MM.1S (cell line): Measurements from ENCODE around the gene KIAA1328.

ENCODE experiments used
- DNase-seq: peaks from one replicate; pipeline ENCODE4 v3.0.0-alpha.2; 2015
- H2AFZ ChIP-seq: fragments of 300-600 bp; sonication (generic); 2 replicates; pipeline ENCODE4 v1.6.0; 2016; ENCODE audit warnings: antibody characterized with exemption, low read length
- H3F3A ChIP-seq: fragments of 300-600 bp; sonication (generic); 2 replicates; pipeline ENCODE4 v1.6.1; 2016; ENCODE audit warnings: mild to moderate bottlenecking, antibody characterized with exemption, low read length, moderate library complexity, mixed read lengths; ENCODE audit not compliant: insufficient read depth
- H3K27ac ChIP-seq: fragments of 300-600 bp; sonication (generic); 2 replicates; pipeline ENCODE4 v1.5.1; 2016; ENCODE audit warnings: mild to moderate bottlenecking, low read length
- H3K27me3 ChIP-seq: fragments of 300-600 bp; sonication (generic); replicated peaks from 2 replicates; pipeline ENCODE4 v1.6.0; 2016; ENCODE audit warnings: low read length; ENCODE audit not compliant: insufficient read depth
- H3K36me3 ChIP-seq: fragments of 300-600 bp; sonication (generic); replicated peaks from 2 replicates; pipeline ENCODE4 v1.6.1; 2016; ENCODE audit warnings: mild to moderate bottlenecking, low read length, mixed read lengths; ENCODE audit not compliant: insufficient read depth
- H3K4me1 ChIP-seq: fragments of 300-600 bp; sonication (generic); 2 replicates; pipeline ENCODE4 v1.6.1; 2016; ENCODE audit warnings: low read length, mixed read lengths
- H3K4me2 ChIP-seq: fragments of 300-600 bp; sonication (generic); 2 replicates; pipeline ENCODE4 v1.6.0; 2016; ENCODE audit warnings: low read depth, low read length
- H3K4me3 ChIP-seq: fragments of 300-600 bp; sonication (generic); 2 replicates; pipeline ENCODE4 v1.5.1; 2016; ENCODE audit warnings: low read length, mixed read lengths
- H3K79me2 ChIP-seq: fragments of 300-600 bp; sonication (generic); 2 replicates; pipeline ENCODE4 v1.6.1; 2016; ENCODE audit warnings: mixed run types, low read length, mixed read lengths
- H3K9ac ChIP-seq: fragments of 300-600 bp; sonication (generic); 2 replicates; pipeline ENCODE4 v1.6.1; 2016; ENCODE audit warnings: low read length, mixed read lengths
- H3K9me2 ChIP-seq: fragments of 300-600 bp; sonication (generic); replicated peaks from 2 replicates; pipeline ENCODE4 v1.6.1; 2016; ENCODE audit warnings: mild to moderate bottlenecking, low read length, mixed read lengths; ENCODE audit not compliant: insufficient read depth
- H3K9me3 ChIP-seq: fragments of 300-600 bp; sonication (generic); replicated peaks from 2 replicates; pipeline ENCODE4 v1.6.1; 2016; ENCODE audit warnings: mild to moderate bottlenecking, low read length, mixed read lengths; ENCODE audit not compliant: insufficient read depth
- H4K20me1 ChIP-seq: fragments of 300-600 bp; sonication (generic); 2 replicates; pipeline ENCODE4 v1.6.1; 2016; ENCODE audit warnings: mild to moderate bottlenecking, low read length, moderate library complexity, mixed read lengths; ENCODE audit not compliant: insufficient read depth
- CTCF ChIP-seq: fragments of 300-600 bp; sonication (generic); IDR thresholded peaks from 2 replicates; pipeline ENCODE4 v1.5.1; 2016; ENCODE audit warnings: antibody characterized with exemption, low read length, mixed read lengths
- EZH2 ChIP-seq: fragments of 300-600 bp; sonication (generic); optimal IDR thresholded peaks from 2 replicates; pipeline ENCODE3; 2017; ENCODE audit warnings: low read depth, mild to moderate bottlenecking, antibody characterized with exemption, low read length, mixed read lengths
- EZH2phosphoT487 ChIP-seq: fragments of 300-600 bp; sonication (generic); IDR thresholded peaks from 2 replicates; pipeline ENCODE4 v1.6.1; 2018; ENCODE audit warnings: antibody characterized with exemption, low read length

Gene KIAA1328

DNA sequence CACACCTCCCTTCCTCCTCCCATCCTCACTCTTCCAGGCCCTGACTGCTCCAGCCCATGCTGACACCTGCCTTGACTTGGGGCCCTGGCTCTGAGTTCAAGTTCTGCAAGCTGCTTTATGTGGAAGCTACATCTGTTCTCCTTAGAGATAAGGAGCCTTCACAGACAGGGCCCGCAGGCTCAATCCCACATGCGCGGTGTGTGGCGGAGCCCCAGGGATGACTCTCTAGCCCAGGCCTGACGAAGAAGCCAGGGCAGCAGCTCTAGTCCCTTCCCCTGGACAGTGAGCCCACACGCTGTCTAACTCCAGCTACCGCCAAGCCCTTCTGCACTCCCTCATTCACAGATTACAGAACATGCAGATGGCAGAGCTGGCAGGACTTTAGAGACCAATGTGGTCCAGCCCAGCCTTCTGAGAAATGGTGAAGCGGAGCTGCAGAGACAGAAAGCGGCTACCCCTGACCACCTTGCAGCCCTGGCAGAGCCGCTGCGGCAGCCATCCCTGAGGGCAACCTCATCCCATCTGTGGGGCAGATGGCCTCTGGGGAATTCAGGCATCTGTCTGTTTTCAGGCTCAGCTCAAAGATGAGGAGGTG, 432.4 kb downstream of the KIAA1328 start:
- Histone ChIP-seq H3K4me2 (no peak overlapping the region), H3K79me2 (no peaks in the 10 kb centered on the region), H3K36me3 (no peaks in the 10 kb centered on the region), H2AFZ (no peak overlapping the region), H3K9ac (no peak overlapping the region), H3K4me3 (no peak overlapping the region), H3F3A (no peaks in the 10 kb centered on the region), H3K27ac (no peak overlapping the region), H4K20me1 (no peaks in the 10 kb centered on the region), H3K27me3 (no peaks in the 10 kb centered on the region; the same call in 1 of the 2 replicates), H3K9me2 (no peaks in the 10 kb centered on the region), H3K4me1 (no peaks in the 10 kb centered on the region), H3K9me3 (no peaks in the 10 kb centered on the region)
- no peak for DNase-seq
- TF ChIP-seq CTCF (no peak), EZH2phosphoT487 (no peak), EZH2 (no peak)

DNA sequence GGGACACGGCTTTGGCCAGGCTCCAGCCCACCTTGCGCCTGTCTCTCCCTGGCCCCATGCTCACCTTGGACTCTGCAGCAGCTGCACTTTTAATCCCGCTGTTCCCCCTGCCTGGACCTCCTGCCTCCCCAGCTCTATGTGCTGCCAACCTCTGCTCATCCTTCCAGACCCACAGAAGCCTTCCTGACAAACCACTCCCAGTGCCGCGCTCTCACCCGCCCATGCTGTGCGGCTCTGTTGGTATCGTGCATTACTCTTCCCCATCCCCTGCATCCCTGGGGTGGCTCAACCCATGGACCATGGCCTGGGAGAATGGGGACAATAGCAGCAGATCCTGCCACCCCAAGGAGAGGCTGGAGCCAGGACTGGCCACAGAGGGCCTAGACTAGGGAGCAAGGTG, 433.1 kb downstream of the KIAA1328 start:
- Histone ChIP-seq H3K9me2 (no peaks in the 10 kb centered on the region), H4K20me1 (no peaks in the 10 kb centered on the region), H3K27ac (no peak overlapping the region), H3K9me3 (no peaks in the 10 kb centered on the region), H3K4me1 (no peaks in the 10 kb centered on the region), H3K79me2 (no peaks in the 10 kb centered on the region), H3F3A (no peaks in the 10 kb centered on the region), H3K4me2 (no peak overlapping the region), H3K4me3 (no peak overlapping the region), H3K9ac (no peak overlapping the region), H3K27me3 (no peaks in the 10 kb centered on the region; the same call in 1 of the 2 replicates), H2AFZ (no peak overlapping the region), H3K36me3 (no peaks in the 10 kb centered on the region)
- TF ChIP-seq CTCF (no peak), EZH2phosphoT487 (no peak), EZH2 (no peak)
- no peak for DNase-seq

- Histone ChIP-seq H3K4me1 (no peaks in the 10 kb centered on the region), H3K79me2 (no peaks in the 10 kb centered on the region), H3K27ac (no peak overlapping the region), H3K9me2 (no peaks in the 10 kb centered on the region), H3F3A (no peaks in the 10 kb centered on the region), H3K4me2 (no peak overlapping the region), H3K9ac (no peak overlapping the region), H3K4me3 (no peak overlapping the region), H3K9me3 (no peaks in the 10 kb centered on the region), H3K27me3 (no peaks in the 10 kb centered on the region), H4K20me1 (no peaks in the 10 kb centered on the region), H2AFZ (no peak overlapping the region), H3K36me3 (no peaks in the 10 kb centered on the region)
- TF ChIP-seq EZH2phosphoT487 = no peak
- no peak for TF ChIP-seq EZH2
- TF ChIP-seq CTCF = no peak
- DNase-seq = no peak
Observed at GRCh38 chr18:37264956-37265355, 436.0 kb downstream of the KIAA1328 start.
